ENCODE results near the gene LMX1B.

DNA sequence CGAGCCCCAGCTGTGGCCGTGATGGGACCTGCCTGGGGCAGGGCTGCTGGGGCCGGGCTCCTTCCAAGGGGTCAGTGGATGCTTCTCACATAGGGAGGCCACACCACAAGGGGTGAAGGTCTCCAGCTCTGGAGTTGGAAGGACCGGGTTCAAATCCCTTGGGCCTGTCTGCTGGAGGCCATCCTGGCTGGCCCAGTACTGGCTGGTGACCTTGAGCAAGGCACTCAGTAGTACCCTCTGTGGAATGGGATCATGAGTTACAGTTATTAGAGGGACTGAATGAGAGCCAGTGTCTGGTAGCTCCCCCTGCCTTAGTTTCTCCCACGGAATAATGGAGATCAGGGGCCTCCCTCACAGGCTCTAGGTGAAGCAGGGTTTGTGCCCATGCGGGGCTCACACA, 58.3 kb downstream of the LMX1B start:
- no peak for TF ChIP-seq EZH2 (IDR thresholded peaks at IDR 0.05)
- no peak for TF ChIP-seq POLR2AphosphoS5 (IDR thresholded peaks at IDR 0.05; ENCODE audit: borderline replicate concordance, low read depth, low read length)
- no peak for TF ChIP-seq FOXP2 (optimal IDR thresholded peaks at IDR 0.05; ENCODE audit: control extremely low read depth, extremely low read length, insufficient read depth)

Data from SK-N-MC (cell line).